HG02840 (cell line): ENCODE measurements around the gene ABHD2.
A peak's percentile ranks its signal among the peaks of the same experiment; 100 is the strongest.

ENCODE experiments used
- ATAC-seq: cut with Tn5 transposase; IDR thresholded peaks from one replicate; pipeline ENCODE4 v1.9.1; 2021; ENCODE audit warnings: mild to moderate bottlenecking, moderate library complexity, moderate number of reproducible peaks; ENCODE audit not compliant: unreplicated experiment, low FRiP score

The ABHD2 gene

GRCh38 chr15:89161666-89162065, 73.4 kb downstream of the ABHD2 start:
- ATAC-seq = no peak

DNA sequence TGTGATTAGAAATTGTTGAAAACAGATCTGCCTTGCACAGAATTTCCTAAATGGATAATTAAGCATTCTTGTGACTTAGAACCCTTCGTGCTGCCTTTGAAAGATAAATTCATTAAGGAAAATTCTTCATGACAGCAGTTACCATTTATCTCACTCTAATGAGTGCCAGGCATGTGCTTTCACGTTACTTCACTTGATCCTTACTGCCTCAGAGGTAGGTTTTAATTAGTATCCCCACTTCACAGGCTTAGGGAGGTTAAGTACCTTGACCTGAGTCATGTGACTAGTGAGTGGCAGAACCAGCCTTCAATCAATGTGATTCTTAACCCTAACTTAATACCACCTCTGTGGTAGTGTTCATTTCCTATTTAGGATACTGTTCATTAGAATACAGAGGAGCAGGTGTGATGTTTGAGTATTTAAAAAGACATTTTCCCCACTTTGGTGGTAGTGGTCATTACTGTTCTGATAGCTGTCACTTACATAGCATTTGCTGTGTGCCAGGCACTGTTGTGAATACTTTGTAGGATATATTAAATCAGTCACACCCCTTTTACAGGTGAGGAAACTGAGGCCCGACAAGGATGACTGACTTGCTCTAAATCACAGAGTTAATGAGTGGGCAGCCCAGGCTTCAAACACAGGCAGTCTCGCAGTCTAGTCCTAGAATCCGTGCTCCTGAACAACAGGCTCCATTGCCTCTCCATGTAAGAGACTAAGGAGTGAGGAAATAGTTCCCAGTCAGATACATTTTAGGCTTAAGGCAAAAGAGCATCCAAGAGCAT, 75.2 kb downstream of the ABHD2 start:
- no peak for ATAC-seq

DNA sequence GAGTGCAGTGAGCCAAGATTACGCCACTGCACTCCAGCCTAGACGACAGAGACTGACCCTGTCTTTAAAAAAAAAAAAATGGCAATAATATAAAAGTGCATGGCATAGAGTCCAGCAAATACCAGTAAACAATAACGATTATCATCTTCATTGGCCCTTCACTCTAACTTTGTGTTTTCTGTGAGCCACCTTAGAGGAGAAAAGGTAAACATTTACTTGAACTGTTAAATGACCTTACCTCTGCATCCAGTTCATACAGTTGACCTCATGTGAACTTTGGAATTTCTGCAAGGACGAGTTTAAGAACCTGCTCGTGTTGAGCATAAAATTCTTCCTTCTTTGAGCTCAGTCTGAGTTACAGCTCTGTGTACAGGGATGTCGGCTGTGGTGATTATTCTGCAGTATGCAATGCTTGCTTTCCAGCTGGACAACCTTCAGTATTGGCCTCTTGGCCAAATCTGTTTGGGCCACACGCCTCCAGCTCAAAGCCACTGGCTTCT, 76.5 kb downstream of the ABHD2 start:
- no peak for ATAC-seq

- no peak for ATAC-seq
Measured at GRCh38 chr15:89165677-89166076, 77.4 kb downstream of the ABHD2 start.

DNA sequence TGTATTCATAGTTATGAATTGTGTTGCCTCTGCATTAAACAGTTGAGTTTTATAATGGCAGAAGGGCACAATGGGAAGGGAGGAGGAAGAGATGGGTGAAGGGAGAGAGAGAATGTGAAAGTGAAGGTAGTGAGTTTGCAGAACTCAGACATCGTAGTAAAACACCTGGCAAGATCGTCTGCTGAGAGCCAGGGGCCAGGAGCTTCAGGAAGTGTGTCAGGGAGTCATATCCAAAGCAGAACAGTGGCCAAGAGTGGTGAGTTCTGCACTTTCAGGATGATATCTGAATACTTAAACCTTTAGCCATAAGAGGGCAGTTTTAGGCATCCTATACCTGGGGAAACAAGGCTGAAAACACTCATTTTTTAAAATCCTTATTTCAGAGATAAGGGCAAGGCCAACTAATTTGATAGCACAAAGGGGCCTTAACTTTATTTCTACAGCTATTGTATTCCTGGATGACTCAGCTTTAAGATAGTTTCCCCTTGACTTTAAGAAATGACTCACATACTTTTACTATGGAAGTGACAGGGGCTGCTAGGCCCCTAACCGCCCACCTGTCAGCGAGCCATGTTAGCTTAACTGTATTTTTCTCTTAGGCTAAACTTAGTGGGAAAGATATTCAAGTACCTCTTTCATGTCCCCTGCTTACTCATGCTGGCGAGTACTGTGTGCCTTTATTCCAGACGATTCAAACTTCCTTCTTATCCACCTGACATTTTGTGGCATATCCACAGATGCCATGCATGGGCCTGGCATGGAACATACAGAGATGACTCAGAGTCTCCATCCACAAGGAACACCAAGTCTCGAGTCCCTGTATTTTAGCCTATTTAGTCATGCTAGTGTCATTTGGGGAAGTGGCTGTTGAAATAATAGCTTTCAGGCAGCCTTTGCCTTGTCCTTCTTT, 79.3 kb downstream of the ABHD2 start:
- ATAC-seq = peak; percentile 64

DNA sequence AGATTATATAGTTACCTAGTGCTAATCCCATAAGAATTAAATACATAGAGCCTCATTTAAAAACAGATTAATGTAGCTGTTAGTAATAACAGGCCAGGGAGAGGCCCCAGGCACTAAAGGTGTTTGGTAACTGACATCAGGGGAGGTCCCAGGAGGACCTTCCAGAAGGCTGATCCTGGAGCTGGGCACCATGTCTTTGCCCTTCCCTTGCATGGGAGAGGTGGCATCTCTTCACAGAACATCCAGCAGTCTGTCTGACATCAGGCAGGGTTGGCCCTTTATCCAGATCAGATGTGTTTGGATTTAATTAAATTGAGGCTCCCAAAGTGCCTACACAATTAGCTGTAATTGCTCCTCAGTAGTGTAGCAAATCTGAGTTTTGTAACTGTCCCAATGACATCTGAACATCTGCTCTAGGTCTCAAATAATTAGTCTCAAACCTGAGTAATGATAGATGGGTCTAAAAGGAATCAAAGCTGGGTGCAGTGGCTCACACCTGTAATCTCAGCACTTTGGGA, 80.1 kb downstream of the ABHD2 start:
- ATAC-seq = no peak

DNA sequence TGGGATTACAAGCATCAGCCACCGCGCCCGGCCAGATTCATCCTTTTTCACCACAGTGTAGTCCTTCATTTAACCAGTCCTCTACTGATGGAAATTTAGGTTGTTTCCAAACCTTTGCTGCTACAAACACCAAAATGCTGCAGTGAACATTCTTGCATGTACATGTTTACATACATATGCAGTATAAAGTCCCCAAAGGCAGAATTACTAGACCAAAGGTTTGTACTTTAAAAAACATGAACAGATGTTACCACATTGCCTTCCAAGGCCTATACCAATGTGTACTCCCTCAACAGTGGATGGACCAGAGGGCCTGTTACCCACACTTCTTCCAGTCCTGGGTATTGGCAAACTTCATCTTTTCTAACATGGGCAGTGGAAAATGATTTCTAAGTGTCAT, 82.1 kb downstream of the ABHD2 start:
- ATAC-seq = no peak

GRCh38 chr15:89171136-89172072, 83.1 kb downstream of the ABHD2 start:
- ATAC-seq = no peak

DNA sequence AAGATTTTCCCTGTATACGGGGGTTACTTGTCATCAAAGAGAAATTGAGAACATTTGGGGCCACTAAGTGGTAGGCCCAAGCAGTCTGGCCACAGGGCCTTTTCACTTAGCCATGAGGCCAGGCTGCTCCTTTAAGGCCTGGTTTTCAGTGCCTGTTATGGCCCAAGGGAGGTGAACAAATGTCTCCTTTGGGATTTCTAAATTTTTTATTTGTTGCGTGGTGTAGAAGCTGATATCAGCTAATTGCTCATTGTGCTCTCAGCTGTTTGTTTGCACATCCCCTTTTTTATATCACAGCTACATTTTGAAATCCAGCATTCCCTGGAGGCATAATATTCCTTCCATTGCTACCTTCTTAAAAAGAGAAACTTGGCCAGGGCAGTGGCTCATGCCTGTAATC, 84.7 kb downstream of the ABHD2 start:
- ATAC-seq = no peak

GRCh38 chr15:89174476-89174875, 86.2 kb downstream of the ABHD2 start:
- ATAC-seq = no peak

DNA sequence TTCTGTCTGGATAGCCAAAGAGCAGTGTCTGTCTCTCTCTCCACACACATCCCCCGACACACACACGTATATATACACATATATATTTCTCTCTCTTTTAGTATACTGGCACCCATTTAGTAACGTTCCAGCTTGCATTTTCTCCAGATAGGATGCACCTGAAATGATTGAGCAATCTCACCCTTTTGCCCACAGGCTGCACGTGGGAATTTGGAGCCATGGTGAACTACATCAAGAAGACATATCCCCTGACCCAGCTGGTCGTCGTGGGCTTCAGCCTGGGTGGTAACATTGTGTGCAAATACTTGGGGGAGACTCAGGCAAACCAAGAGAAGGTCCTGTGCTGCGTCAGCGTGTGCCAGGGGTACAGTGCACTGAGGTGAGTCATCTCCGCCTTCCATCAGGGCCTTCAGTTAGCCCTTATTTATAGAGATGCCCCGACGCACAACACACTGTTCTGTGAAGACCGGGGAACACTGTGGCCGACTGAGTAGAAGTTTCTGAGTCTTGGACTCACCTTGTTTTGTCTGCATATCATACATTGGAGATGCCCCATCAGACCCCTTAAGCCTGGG, 87.4 kb downstream of the ABHD2 start:
- no peak for ATAC-seq

GRCh38 chr15:89177116-89177515, 88.9 kb downstream of the ABHD2 start:
- ATAC-seq = no peak

GRCh38 chr15:89177633-89178306, 89.5 kb downstream of the ABHD2 start:
- no peak for ATAC-seq

GRCh38 chr15:89178307-89178977, 90.2 kb downstream of the ABHD2 start:
- no peak for ATAC-seq

DNA sequence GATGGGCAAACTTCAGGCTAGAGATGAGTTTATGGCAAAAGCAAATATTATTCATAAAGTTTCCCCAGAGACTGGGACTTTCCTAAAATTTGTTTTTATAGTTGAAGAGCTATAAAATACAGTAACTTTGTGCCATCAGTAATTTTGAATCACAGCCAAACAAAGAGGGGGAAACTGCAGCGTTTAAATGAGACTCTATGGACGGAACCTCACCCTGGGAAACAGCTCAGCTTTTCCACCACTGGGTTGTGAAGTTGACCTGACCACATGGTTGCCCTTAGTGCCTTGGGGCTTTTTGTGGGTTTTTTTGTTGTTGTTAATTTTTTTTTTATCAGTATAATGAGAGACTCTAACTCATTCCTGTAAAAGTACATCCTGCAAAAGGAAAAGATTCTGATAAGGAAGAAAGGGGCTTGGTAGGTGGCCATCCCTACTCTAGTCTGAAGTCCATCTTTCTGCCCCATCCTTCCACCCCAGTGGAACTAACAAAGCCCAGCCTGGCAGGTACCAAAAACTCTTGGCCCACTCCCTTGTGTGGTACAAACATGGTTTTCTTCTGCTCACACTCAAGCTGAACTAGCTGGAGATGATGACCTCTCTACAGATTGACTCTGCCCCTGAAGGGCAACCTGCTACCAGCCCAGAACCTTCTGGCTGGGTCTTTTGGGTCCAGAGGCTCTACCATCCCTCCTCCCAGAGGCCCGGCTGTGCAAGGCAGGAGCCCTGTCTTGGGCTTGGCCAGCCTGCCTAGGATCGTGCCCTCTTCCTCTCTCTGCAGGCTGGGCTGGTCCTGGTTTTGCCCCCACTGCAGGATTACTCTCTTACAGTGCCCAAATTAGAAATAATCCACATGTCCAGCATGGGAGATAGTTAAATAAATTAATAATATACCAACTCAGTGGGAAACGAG, 92.0 kb downstream of the ABHD2 start:
- ATAC-seq = no peak

DNA sequence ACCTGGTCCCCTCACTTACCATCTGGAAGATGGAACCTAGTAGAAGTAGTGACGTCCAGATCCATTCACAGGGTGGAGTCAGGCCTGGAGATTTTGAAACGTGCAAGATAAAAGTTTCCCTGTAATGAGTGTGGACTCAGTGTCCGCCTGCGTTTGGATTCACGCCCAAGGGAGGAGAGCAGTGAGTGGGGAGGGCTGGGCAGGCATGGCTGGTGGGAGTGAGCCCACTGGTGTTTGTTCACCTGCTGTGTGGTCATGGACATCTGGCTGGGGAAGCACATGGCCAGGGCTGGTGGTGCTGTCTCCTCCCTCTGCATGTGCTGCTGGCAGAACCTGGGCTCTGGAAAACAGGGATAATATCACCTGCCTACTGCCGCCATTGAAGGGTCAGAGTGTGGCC, 96.1 kb downstream of the ABHD2 start:
- ATAC-seq = no peak

DNA sequence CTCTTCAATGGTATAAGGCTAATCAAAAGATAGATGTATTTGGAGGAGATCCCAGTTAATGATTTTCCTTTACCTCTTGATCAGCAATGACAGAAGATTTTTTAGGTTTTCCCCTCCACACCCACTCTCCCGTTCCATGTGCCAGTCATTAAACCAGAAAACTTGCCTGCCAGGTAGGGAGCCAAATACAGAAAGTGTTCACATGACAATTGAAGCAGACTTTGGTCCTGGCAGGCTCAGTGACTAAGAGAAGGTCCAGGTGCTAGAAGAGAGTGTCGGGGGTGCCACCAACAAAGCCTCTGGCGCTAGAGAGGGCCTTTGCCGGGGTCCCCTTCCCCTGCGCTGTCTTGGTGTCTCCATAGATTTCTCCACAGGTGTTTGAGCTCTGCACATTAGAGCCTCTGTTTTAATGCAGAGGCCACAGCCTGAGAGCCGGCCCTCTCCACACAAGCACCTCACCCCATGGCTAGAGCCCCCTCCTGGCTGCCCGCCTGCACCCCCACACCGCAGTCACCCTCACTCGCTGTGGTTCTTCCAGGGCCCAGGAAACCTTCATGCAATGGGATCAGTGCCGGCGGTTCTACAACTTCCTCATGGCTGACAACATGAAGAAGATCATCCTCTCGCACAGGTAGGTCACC, 96.8 kb downstream of the ABHD2 start:
- ATAC-seq = no peak
